Measurements from ENCODE around the gene ADPGK.
"Not testable (repeated sequence)": the region's sequence is repeated elsewhere in the genome, so short reads cannot be mapped to it uniquely, and the experiment has no call there.

Gene ADPGK

DNA sequence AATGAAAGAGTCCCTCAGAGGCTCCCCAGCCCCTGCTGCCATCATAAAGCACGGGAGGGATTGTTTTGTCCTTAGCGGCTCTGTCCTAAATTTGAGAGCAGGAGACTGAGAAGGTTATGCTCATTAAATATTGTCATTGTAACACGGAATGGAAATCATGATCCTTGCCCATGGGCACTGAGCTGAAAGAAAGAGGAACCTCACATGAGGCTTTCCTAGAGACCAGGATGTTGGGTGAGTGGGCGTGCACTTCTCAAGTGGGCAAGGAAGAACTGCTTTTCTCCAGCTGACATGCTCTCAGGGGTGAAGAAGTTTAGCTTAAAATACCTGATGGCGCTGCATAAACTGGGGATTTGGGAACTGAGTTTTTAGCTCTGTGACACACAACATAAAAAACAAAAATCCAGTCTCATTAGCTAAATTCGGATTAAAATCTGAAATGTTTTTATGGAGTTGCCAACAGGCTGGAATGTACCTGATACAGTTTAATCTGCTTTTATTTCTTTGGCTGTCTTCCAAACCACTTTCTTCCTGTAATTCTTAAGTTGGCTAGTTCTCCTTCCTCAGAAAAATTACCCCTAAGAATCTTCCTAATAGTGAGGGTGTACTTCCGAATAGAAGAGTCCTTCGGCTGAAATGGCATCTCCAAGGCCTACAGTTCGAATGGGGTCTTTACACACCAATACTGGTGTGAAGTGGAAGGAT lies 31.7 kb downstream of the ADPGK start:
- DNase-seq (ENCODE audit: low spot score) = no peak

DNA sequence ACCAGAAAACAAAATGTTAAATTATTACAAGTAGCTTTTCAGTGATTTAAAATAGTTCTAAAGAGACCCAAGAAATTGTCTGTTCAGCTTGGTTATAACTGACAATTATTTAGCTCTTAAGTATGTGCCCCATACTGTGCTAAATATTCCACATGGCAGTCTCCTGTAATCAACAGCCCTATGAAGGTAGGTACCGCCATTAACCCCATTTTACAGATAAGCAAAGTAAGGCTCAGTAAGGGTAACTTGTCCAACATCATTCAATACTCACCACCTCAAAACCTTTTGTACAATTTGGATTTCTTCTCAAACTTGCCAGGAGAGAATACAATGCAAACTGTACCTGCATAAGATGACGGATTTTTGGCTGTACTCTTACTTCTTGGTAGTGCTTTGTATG lies 33.9 kb downstream of the ADPGK start:
- no peak for DNase-seq (ENCODE audit: low spot score)

GRCh38 chr15:72740219-72740618 lies 43.3 kb downstream of the ADPGK start:
- DNase-seq (ENCODE audit: low spot score) = no peak

GRCh38 chr15:72737723-72738122 lies 45.8 kb downstream of the ADPGK start:
- DNase-seq (ENCODE audit: low spot score) = no peak

- no peak for DNase-seq (ENCODE audit: low spot score)
Observed at GRCh38 chr15:72737061-72737460, 46.5 kb downstream of the ADPGK start.

DNA sequence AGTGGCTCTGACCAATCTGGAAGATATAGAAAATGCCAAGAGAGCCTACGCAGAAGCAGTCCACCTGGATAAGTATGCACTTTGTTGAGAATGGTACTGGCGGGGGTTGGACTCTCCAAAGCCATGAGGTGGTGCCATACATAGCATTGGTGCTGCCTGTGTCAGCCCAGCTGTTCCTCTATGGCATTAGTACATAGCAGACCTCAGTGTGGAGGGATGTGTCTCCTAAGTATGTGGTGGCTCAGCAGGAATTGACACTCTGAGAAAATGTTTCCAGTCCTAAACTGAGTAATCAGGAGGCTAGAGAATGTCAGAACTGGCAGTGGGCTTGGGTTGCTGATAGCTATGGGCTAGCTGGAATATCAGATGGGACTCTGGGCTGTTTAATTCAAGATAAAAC lies 48.4 kb downstream of the ADPGK start:
- no peak for DNase-seq (ENCODE audit: low spot score)

- no peak for DNase-seq (ENCODE audit: low spot score)
Observed at GRCh38 chr15:72733941-72734738, 49.4 kb downstream of the ADPGK start.

DNA sequence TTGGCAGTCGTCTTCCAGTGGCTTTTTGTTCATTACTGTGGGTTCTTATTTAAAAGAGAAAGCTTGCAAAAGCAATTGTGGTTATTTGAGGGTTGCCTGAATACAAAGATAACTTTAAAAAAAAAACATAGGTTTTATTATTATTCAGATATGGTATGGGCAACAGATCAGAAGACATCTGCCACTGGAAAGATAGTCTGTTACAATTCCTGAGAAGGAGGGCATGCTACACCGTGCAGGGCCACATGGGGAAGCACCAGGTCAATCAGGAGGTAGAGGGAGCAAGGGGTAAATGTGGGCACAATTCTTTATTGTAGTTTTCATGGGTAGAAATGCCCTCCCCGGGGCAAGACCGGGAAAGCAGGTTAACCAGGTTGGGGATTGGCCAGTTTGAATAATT lies 51.0 kb downstream of the ADPGK start:
- no peak for DNase-seq (ENCODE audit: low spot score)

DNA sequence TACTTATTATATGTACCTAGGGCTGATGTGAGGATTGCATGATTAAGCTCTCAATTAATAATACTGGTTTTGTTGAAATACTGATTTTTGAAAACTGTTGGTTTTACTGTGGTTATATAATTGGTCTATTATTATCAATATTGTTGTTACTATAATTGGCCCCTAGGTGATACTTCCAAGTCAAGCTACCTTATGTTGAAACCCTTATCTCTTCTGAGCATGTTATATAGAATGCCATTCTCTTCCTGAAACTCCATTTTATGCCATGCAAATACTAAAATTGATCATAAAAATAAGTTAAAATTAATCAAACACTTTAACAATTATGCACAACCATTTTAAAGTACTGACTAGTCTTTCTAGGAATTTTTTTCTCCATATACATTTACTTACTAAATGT lies 51.5 kb downstream of the ADPGK start:
- DNase-seq (ENCODE audit: low spot score) = no peak

DNA sequence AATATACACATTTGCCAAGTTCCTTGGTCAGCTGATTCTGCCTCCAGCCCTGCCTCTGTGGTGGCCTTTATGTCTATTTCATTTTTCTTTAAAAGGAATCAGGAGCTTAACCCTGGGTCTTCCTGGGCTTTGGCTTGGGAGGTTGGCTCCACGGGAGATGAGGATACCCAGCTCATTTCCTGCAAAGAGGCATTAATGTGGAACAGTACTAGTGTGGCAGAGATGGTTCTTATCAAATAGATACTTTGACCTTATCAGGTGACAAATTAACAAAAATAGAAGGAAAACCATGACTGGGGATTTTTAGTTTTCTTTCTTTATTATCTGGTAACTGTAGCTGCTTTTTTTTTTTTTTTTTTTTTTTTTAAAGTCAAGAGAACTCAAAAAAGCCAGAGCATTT lies 54.7 kb downstream of the ADPGK start:
- no peak for DNase-seq (ENCODE audit: low spot score)

GRCh38 chr15:72728249-72728648 lies 55.3 kb downstream of the ADPGK start:
- not testable (repeated sequence) for DNase-seq (ENCODE audit: low spot score)

DNA sequence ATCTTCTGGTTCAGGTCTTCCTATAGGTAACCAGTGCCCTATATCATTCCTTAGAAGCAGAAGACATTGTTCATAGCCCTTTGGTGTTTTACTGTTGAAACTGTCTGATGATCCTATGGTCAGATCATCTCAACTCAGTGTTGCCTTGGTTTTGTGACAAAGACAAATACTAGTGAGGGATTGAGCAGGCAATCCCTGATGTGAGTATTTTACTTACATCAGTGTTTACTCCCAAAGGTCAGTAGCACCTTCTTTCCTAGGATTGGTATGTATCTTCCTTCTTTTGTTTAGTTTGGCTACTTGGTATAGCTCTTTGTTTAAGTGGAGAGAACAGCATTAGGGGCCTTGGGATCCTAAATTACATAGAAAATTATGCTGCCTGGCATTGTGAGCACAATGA lies 56.4 kb downstream of the ADPGK start:
- DNase-seq (ENCODE audit: low spot score) = no peak

DNA sequence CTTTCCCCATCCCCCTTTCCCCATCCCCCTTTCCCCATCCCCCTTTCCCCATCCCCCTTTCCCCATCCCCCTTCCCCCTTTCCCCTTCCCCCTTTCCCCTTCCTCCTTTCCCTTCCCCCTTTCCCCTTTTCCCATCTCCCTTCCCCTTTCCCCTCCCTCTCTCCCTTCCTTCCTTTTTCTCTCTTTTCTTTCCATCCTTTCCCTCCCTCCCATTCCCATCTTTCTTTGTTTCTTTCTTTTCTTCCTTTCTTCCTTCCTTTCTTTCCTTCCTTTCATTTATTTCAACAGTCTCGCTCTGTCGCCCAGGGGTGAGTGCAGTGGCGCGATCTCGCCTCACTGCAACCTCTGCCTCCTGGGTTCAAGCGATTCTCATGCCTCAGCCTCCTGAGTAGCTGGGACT lies 57.7 kb downstream of the ADPGK start:
- DNase-seq (ENCODE audit: low spot score) = not testable (repeated sequence)

GRCh38 chr15:72725446-72725845 lies 58.1 kb downstream of the ADPGK start:
- no peak for DNase-seq (ENCODE audit: low spot score)

DNA sequence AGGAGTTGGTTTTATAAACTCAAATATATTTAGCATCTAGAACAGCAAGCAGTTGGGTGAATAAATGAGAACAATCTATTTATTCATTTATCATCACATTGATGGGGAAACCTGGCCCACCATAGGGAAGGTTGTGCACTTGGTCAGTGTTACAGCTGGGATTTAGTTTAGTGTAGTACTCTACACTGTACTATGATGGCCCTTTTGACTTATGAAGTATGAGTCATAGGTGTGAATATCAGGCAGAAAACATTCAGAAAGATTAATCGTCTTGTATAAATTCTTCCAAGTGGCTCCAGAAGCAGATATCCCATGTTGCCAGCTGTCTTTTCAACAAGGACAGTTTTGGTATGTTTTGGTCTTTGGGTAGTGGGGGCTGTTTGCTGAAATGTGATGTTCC lies 59.5 kb downstream of the ADPGK start:
- no peak for DNase-seq (ENCODE audit: low spot score)

- DNase-seq (ENCODE audit: low spot score) = peak; percentile 49
Observed at GRCh38 chr15:72722071-72722696, 61.4 kb downstream of the ADPGK start.

DNA sequence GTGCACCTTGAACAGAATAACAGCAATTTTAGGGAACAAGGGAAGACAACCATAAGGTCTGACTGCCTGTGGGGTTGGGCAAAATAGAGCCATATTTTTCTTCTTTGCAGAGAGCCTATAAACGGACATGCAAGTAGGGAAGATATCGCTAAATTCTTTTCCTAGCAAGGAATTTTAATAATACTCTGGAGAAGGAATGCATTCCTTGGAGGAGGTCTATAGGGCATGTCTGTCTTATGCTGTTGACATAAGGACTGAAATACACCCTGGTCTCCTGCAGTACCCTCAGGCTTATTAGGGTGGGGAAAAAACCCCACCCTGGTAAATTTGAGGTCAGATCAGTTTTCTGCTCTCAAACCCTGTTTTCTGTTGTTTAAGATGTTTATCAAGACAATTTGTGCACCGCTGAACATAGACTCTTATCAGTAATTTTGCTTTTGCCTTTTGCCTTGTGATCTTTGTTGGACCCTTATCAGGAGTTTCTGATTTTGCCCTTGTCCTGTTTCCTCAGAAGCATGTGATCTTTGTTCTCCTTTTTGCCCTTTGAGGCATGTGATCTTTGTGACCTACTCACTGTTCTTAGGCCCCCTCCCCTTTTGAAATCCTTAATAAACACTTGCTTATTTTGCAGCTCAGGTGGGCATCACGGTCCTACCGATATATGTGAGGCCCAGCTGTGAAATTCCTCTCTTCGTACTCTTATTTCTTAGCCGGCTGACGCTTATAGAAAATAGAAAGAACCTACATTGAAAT lies 74.8 kb downstream of the ADPGK start:
- not testable (repeated sequence) for DNase-seq (ENCODE audit: low spot score)

DNA sequence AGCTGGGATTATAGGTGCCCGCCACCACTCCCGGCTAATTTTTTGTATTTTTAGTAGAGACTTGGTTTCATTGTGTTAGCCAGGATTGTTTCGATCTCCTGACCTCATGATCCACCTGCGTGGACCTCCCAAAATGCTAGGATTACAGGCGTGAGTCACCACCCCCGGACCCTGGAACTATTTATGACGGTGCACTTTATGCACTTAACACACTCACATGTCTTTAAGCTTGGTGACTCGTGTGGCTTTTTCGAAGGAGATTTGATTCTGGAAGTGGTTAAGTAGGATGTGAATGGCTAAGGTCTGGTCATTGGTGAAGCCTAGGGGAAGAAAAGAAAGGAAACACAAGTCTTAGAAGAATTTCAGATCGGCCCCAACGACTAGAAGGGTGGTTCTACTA lies 77.3 kb downstream of the ADPGK start:
- no peak for DNase-seq (ENCODE audit: low spot score)
